Stomach (tissue), 4 donors: ENCODE results near the gene WWC1.

ENCODE experiments used
- POLR2A ChIP-seq, 4 donors: fragments of 450-650 bp; IDR thresholded peaks; one replicate each; pipeline ENCODE4 v1.6.1; 2016; ENCODE audit warnings: antibody characterized with exemption in 4 of 4, control low read depth in 2 of 4, mild to moderate bottlenecking in 1 of 4, moderate library complexity in 1 of 4
- TF ChIP-seq, protein P1 (sequence below), 7 experiments: fragments of 450-650 bp in 4 of 7; fragments of 200-600 bp in 3 of 7; sonication (generic) in 3 of 7; IDR thresholded peaks; one replicate each; pipeline ENCODE4 v1.5.1; 2016 to 2019; ENCODE audit warnings: antibody characterized with exemption in 7 of 7, control low read depth in 2 of 7, mild to moderate bottlenecking in 1 of 7

DNA sequence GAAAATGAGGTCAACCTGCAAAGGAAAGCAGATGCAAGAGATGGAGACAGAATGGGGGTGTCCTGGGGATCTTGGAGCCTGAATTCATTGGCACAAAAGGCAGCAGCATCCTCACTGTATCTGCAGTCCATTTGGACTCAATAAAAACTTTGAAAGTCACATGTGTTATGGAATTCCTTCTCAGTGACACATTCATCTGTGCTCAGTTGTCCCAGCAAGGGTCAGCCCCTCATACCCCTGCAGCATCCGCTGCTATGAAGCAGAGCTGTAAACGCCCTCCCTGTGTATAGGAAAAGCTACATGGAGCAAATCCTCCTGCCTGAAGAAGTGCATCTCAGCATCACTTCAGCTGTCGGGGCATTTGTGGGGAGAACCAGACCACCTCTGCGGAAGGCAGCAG is 180.3 kb downstream of the WWC1 start:
- TF ChIP-seq, protein P1, sequence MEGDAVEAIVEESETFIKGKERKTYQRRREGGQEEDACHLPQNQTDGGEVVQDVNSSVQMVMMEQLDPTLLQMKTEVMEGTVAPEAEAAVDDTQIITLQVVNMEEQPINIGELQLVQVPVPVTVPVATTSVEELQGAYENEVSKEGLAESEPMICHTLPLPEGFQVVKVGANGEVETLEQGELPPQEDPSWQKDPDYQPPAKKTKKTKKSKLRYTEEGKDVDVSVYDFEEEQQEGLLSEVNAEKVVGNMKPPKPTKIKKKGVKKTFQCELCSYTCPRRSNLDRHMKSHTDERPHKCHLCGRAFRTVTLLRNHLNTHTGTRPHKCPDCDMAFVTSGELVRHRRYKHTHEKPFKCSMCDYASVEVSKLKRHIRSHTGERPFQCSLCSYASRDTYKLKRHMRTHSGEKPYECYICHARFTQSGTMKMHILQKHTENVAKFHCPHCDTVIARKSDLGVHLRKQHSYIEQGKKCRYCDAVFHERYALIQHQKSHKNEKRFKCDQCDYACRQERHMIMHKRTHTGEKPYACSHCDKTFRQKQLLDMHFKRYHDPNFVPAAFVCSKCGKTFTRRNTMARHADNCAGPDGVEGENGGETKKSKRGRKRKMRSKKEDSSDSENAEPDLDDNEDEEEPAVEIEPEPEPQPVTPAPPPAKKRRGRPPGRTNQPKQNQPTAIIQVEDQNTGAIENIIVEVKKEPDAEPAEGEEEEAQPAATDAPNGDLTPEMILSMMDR (IDR thresholded peaks at IDR 0.05) = no peak
- no peak for TF ChIP-seq POLR2A (IDR thresholded peaks at IDR 0.05)
